ENCODE results near the gene IL1RAP. TPM values are rescaled to one million over a fixed set of nuclear protein-coding genes. Genes with fewer than 3 reads are reported as not detected.
"Not testable (repeated sequence)": the region's sequence is repeated elsewhere in the genome, so short reads cannot be mapped to it uniquely, and the experiment has no call there.

Gene IL1RAP, protein sequence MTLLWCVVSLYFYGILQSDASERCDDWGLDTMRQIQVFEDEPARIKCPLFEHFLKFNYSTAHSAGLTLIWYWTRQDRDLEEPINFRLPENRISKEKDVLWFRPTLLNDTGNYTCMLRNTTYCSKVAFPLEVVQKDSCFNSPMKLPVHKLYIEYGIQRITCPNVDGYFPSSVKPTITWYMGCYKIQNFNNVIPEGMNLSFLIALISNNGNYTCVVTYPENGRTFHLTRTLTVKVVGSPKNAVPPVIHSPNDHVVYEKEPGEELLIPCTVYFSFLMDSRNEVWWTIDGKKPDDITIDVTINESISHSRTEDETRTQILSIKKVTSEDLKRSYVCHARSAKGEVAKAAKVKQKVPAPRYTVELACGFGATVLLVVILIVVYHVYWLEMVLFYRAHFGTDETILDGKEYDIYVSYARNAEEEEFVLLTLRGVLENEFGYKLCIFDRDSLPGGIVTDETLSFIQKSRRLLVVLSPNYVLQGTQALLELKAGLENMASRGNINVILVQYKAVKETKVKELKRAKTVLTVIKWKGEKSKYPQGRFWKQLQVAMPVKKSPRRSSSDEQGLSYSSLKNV
- 1 to 10 TPM; 3.4 to 6.9 (median 4.9) TPM for total RNA-seq

DNA sequence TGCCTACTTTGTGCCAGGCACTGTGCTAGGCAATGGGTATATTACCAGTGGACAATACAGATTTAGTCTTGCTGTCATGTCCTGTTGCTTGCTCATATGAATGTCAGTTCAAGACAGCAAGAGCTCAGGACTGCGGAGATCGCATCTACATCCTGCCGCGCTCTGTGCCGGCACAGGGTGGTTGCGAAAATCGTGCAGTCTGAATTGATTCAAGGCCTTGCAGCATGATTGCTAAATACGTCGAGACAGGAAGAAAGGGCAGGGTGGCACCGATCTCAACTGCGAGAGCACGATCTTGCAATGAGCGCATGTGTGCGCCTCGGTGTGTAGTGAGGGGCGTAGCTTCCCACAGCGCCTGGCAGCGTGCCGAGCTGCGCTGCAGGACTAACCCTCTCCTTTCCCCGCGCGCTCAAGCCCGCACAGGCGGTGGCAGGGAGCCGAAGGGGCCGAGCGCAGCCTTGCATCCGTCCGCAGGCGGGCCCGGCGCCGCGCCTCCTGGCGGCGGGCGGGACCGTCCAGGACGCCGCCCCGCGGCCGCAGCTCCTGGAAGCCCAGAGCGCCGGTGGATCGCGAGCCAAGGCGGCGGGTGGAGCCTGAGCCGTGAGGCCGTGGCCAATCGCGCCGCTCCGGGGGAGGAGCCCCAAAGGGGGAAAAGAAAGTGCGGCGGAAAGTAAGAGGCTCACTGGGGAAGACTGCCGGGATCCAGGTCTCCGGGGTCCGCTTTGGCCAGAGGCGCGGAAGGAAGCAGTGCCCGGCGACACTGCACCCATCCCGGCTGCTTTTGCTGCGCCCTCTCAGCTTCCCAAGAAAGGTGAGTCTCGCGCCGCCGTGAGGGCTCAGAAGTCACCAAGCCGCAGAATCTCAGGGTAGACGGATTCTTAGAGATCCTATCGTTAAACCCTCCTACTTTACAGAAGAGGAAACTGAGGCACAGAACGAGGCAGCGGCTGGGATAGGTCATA is at the start of gene IL1RAP:
TSS of gene IL1RAP (plus strand) at position 677 of the 962 bp plus-strand sequence. CDS start 50,205 bp downstream, outside the sequence.
- TF ChIP-seq, protein P1, sequence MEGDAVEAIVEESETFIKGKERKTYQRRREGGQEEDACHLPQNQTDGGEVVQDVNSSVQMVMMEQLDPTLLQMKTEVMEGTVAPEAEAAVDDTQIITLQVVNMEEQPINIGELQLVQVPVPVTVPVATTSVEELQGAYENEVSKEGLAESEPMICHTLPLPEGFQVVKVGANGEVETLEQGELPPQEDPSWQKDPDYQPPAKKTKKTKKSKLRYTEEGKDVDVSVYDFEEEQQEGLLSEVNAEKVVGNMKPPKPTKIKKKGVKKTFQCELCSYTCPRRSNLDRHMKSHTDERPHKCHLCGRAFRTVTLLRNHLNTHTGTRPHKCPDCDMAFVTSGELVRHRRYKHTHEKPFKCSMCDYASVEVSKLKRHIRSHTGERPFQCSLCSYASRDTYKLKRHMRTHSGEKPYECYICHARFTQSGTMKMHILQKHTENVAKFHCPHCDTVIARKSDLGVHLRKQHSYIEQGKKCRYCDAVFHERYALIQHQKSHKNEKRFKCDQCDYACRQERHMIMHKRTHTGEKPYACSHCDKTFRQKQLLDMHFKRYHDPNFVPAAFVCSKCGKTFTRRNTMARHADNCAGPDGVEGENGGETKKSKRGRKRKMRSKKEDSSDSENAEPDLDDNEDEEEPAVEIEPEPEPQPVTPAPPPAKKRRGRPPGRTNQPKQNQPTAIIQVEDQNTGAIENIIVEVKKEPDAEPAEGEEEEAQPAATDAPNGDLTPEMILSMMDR (IDR thresholded peaks at IDR 0.05), result peak; percentile 74 to 90 (median 84)
- peak; percentile 57 to 71 for TF ChIP-seq POLR2A (IDR thresholded peaks at IDR 0.05)
- peak; percentile 83 to 95 (median 94) for DNase-seq
- Histone ChIP-seq H3K36me3 (no peaks in the 10 kb centered on the region), H3K9me3 (no peaks in the 10 kb centered on the region), H3K27ac (peak within 1 kb of the TSS; percentile 60 to 88 (median 68)), H3K4me3 (peak within 1 kb of the TSS; percentile 67 to 81 (median 72)), H3K27me3 (no peaks in the 10 kb centered on the region), H3K4me1 (peaks cover 0 to 6% (median 0%) of the 10 kb centered on the region in 4 donors)

DNA sequence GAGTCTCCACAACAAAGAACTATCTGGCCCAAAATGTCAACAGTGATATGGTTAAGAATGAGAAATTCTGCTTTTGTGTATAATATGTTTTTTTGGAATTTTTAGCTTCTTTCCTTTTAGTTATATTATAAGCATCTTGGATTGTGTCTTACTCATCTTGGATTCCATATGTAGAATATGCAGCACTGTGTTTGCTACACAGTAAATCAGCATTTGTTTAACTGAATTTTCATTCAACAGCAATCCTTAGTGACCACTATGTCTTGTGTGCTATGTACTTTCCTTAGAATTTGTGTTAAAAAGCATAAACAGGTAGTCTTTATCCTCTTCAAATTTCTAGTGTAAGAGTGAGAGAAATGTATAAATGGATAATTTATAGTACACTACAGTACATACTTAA is 46.0 kb upstream of the IL1RAP start:
- Histone ChIP-seq H3K9me3 (no peaks in the 10 kb centered on the region), H3K4me1 (no peaks in the 10 kb centered on the region), H3K27ac (no peak overlapping the region), H3K4me3 (no peak overlapping the region), H3K27me3 (no peaks in the 10 kb centered on the region), H3K36me3 (no peaks in the 10 kb centered on the region)
- TF ChIP-seq, protein P1 (IDR thresholded peaks at IDR 0.05), result no peak
- TF ChIP-seq POLR2A (IDR thresholded peaks at IDR 0.05), result no peak
- no peak for DNase-seq

DNA sequence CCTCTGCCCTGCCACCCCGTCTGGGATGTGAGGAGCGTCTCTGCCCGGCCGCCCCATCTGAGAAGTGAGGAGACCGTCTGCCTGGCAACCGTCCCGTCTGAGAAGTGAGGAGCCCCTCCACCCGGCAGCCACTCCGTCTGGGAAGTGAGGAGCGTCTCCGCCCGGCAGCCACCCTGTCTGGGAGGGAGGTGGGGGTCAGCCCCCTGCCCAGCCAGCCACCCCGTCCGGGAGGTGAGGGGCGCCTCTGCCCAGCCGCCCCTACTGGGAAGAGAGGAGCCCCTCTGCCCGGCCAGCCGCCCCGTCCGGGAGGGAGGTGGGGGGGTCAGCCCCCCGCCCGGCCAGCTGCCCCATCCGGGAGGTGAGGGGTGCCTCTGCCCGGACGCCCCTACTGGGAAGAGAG is 40.6 kb upstream of the IL1RAP start:
- not testable (repeated sequence) for DNase-seq, H3K36me3 ChIP-seq, H3K4me3 ChIP-seq, H3K9me3 ChIP-seq, H3K27me3 ChIP-seq, H3K27ac ChIP-seq, H3K4me1 ChIP-seq

DNA sequence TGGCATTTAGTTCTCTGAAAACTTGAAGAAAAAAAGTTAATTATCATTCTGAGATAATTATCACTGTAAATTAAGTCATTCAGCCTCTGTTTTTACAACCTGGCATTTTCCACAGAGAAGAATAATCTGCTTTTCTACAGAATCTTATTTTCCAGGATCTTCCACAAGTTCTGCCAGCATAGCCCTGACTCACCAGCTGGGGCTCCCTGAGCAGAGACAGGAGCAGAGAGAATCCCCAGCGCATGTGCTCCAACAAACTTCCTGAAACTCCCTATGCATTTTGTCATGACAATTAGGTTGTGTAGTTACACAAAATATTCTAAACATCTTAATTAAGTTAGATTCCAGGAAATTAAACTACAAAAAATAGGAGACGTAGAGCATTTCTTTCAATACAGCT is 32.1 kb upstream of the IL1RAP start:
- Histone ChIP-seq H3K36me3 (no peaks in the 10 kb centered on the region), H3K27ac (no peak overlapping the region), H3K4me1 (no peaks in the 10 kb centered on the region), H3K4me3 (no peak overlapping the region), H3K9me3 (no peaks in the 10 kb centered on the region), H3K27me3 (no peaks in the 10 kb centered on the region)
- TF ChIP-seq, protein P1 (IDR thresholded peaks at IDR 0.05), result no peak
- TF ChIP-seq POLR2A (IDR thresholded peaks at IDR 0.05), result no peak
- no peak for DNase-seq

DNA sequence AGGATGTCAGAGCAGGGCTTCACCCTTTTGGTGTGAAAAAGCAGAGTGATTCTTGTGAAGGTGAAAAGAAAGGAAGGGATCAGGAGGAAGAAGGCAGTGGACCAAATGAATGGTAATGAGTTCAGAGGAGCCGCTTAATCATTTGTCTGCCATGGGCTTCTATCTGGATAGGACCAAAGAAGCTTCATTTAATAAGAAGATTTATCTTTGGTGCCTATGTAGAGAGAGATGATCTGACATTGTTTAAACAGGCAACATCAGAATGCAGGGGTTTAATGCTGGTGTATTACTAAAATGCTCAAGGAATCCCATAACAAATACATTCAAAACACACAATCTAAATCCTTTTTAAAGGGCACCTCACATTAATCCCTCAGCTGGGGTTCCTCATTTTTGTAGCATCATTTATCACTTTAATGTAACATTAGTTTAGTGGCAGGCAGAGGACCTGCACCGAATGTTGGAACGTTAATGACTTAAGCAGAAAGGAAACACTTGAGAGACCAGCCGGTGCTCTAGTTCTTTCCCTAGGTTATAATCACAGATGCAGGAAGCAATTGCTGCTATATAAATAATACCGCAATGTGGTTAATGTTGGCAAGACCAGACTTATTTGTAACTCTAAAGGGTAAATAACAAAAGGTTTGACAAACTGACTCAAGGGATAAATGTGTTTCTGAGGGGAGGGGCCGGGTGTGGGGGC is 27.9 kb upstream of the IL1RAP start:
- Histone ChIP-seq H3K4me1 (no peaks in the 10 kb centered on the region), H3K27me3 (no peaks in the 10 kb centered on the region), H3K4me3 (no peak overlapping the region), H3K9me3 (no peaks in the 10 kb centered on the region), H3K27ac (no peak overlapping the region), H3K36me3 (no peaks in the 10 kb centered on the region)
- no peak for TF ChIP-seq POLR2A (IDR thresholded peaks at IDR 0.05)
- TF ChIP-seq, protein P1 (IDR thresholded peaks at IDR 0.05), result no peak
- DNase-seq, result no peak
